Measurements from ENCODE around the gene EYS. TPM values are rescaled to one million over a fixed set of nuclear protein-coding genes. Genes with fewer than 3 reads are reported as not detected.

Gene EYS
- total and polyA plus RNA-seq, 7 donors, result 0.07 to 0.46 TPM; not detected in 5

DNA sequence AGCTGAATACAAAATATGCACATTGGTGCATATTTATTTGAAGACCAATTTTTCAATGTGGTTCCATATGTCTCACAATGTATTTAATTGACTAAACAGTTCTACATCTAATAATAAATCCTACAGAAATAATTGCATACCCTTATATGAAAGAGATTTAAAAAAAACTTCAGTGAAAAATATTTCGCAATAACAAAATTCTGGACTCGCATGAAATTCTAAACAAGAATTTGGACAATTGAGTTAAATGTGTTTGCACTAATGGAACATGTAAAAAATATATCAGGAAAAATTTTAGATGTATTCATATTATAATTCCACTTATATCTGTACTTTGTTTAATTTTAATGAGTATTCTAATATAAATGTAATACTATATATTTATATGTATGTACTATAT, 1003.1 kb downstream of the EYS start:
- Histone ChIP-seq H3K4me3 (no peak overlapping the region), H3K36me3 (no peaks in the 10 kb centered on the region), H3K9me3 (no peaks in the 10 kb centered on the region), H3K4me1 (no peaks in the 10 kb centered on the region), H3K27ac (no peak overlapping the region), H3K27me3 (no peaks in the 10 kb centered on the region)
- intact Hi-C loops (cut with DNase I), result no loop called here
- 46 to 48% methylated on average over 2 of the region's 2 CpGs for WGBS, 2 donors
- TF ChIP-seq POLR2AphosphoS5 (IDR thresholded peaks at IDR 0.05), result no peak
- TF ChIP-seq, protein P1, sequence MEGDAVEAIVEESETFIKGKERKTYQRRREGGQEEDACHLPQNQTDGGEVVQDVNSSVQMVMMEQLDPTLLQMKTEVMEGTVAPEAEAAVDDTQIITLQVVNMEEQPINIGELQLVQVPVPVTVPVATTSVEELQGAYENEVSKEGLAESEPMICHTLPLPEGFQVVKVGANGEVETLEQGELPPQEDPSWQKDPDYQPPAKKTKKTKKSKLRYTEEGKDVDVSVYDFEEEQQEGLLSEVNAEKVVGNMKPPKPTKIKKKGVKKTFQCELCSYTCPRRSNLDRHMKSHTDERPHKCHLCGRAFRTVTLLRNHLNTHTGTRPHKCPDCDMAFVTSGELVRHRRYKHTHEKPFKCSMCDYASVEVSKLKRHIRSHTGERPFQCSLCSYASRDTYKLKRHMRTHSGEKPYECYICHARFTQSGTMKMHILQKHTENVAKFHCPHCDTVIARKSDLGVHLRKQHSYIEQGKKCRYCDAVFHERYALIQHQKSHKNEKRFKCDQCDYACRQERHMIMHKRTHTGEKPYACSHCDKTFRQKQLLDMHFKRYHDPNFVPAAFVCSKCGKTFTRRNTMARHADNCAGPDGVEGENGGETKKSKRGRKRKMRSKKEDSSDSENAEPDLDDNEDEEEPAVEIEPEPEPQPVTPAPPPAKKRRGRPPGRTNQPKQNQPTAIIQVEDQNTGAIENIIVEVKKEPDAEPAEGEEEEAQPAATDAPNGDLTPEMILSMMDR (IDR thresholded peaks at IDR 0.05), result no peak
- TF ChIP-seq EP300 (IDR thresholded peaks at IDR 0.05), result no peak
- TF ChIP-seq POLR2A (IDR thresholded peaks at IDR 0.05), result no peak
- no peak for DNase-seq

DNA sequence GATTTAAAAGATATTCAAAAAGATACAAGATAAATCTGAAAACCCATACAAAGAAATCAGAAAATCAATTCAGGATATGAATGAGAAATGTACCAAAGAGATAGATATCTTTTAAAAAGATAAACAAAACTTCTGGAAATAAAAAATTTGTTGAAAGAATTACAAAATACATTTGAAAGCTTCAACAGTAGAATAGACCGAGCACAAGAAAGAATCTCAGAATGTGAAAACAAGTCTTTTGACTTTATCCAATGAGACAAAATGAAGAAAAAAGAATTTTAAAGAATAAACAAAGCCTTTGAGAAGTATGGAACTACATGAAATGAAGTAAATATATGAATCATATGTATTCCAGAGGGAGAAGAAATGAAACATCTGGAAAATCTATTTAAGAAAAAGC, 1011.0 kb downstream of the EYS start:
- H3K4me3 ChIP-seq, result no peak overlapping the region
- intact Hi-C loops (cut with DNase I), result no loop called here
- H3K4me1 ChIP-seq, result no peaks in the 10 kb centered on the region
- no peaks in the 10 kb centered on the region for H3K36me3 ChIP-seq
- no peaks in the 10 kb centered on the region for H3K27me3 ChIP-seq
- no peak overlapping the region for H3K27ac ChIP-seq
- DNase-seq, result no peak
- TF ChIP-seq, protein P1 (IDR thresholded peaks at IDR 0.05), result no peak
- no peak for TF ChIP-seq POLR2AphosphoS5 (IDR thresholded peaks at IDR 0.05)
- TF ChIP-seq EP300 (IDR thresholded peaks at IDR 0.05), result no peak
- H3K9me3 ChIP-seq, result peaks cover 0 to 2% (median 0%) of the 10 kb centered on the region in 4 donors
- 95 to 97% methylated on average over 1 of the region's 1 CpG for WGBS, 2 donors

DNA sequence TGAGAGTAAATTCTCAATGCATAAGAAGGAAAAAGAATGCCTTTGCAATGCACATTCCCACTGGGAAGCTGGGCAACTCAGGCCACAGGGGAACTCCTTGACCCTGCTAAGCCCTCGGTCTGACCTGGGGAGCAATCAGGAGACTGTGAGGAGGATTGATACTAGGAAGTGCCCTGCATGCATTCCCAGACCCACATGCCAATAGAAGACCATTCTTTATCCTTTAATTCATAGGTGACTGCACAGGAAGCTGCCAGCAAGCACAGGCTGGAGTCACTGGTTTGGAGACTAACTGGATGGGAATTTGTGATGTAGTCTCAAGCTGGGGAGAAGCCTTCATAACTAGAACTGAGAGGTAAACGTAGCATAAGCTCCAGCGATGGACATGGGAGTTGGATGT, 1012.7 kb downstream of the EYS start:
- H3K9me3 ChIP-seq, result peaks cover 0 to 2% (median 0%) of the 10 kb centered on the region in 4 donors
- H3K27me3 ChIP-seq, result no peaks in the 10 kb centered on the region
- H3K4me1 ChIP-seq, result no peaks in the 10 kb centered on the region
- no peak for TF ChIP-seq EP300 (IDR thresholded peaks at IDR 0.05)
- TF ChIP-seq, protein P1 (IDR thresholded peaks at IDR 0.05), result no peak
- no peak for TF ChIP-seq POLR2AphosphoS5 (IDR thresholded peaks at IDR 0.05)
- no peak for TF ChIP-seq POLR2A (IDR thresholded peaks at IDR 0.05)
- no peak overlapping the region for H3K27ac ChIP-seq
- intact Hi-C loops (cut with DNase I), result no loop called here
- 68 to 80% methylated on average over 3 of the region's 3 CpGs for WGBS, 2 donors
- DNase-seq, result no peak
- no peaks in the 10 kb centered on the region for H3K36me3 ChIP-seq
- no peak overlapping the region for H3K4me3 ChIP-seq

DNA sequence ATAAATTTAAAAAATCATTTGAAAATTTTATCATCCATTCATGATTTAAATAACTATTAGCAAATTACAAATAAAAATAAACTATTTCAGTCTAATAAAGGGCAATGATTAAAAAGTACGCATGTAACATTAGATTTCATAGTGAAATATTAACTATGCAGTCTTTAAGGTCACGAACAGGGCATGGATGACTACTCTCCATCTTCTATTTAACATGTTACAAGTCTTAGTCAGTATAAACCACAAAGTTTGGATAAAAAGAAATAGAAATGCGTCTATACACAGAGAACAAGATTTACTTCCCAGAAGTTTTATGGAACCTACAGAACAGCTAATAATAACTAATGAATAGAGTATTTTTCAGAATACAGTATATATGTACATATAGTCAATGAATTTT, 1016.0 kb downstream of the EYS start:
- no peaks in the 10 kb centered on the region for H3K4me1 ChIP-seq
- no peak for TF ChIP-seq POLR2A (IDR thresholded peaks at IDR 0.05)
- no peak for TF ChIP-seq POLR2AphosphoS5 (IDR thresholded peaks at IDR 0.05)
- TF ChIP-seq EP300 (IDR thresholded peaks at IDR 0.05), result no peak
- TF ChIP-seq, protein P1 (IDR thresholded peaks at IDR 0.05), result no peak
- peaks cover 0 to 2% (median 0%) of the 10 kb centered on the region in 4 donors for H3K9me3 ChIP-seq
- no peak overlapping the region for H3K27ac ChIP-seq
- H3K4me3 ChIP-seq, result no peak overlapping the region
- DNase-seq, result no peak
- no peaks in the 10 kb centered on the region for H3K36me3 ChIP-seq
- H3K27me3 ChIP-seq, result no peaks in the 10 kb centered on the region
- WGBS, 2 donors, result 76 to 90% methylated on average over 3 of the region's 3 CpGs
- intact Hi-C loops (cut with DNase I), result no loop called here

DNA sequence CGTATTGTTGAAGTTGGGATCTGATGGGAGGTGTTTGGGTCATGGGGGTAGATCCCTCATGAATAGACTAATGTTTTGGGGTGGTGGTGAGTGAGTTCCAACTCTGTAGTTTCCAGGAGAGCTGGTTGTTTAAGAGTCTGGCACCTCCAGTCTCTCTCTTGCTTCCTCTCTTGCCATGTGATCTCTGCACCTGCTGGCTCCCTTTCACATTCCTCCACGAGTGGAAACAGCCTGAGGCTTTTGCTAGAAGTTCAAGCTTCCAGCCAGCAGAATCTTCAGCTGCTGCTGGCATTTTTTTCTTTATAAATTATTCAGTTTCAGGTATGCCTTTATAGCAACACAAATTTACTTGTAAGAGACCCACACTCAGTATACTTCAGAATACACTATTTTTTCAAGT, 1021.6 kb downstream of the EYS start:
- no peak overlapping the region for H3K27ac ChIP-seq
- TF ChIP-seq, protein P1 (IDR thresholded peaks at IDR 0.05), result no peak
- TF ChIP-seq EP300 (IDR thresholded peaks at IDR 0.05) (no peak), POLR2A (IDR thresholded peaks at IDR 0.05) (no peak), POLR2AphosphoS5 (IDR thresholded peaks at IDR 0.05) (no peak)
- H3K9me3 ChIP-seq, result no peaks in the 10 kb centered on the region
- no peaks in the 10 kb centered on the region for H3K36me3 ChIP-seq
- 44 to 57% methylated on average over 2 of the region's 2 CpGs for WGBS, 2 donors
- no peaks in the 10 kb centered on the region for H3K4me1 ChIP-seq
- no peak for DNase-seq
- H3K27me3 ChIP-seq, result no peaks in the 10 kb centered on the region
- H3K4me3 ChIP-seq, result no peak overlapping the region
- intact Hi-C loops (cut with DNase I), result no loop called here
